ENCODE measurements around the gene SCAMP1. TPM values are rescaled to one million over a fixed set of nuclear protein-coding genes. Genes with fewer than 3 reads are reported as not detected.
A peak's percentile ranks its signal among the peaks of the same experiment; 100 is the strongest.

Gene SCAMP1, protein sequence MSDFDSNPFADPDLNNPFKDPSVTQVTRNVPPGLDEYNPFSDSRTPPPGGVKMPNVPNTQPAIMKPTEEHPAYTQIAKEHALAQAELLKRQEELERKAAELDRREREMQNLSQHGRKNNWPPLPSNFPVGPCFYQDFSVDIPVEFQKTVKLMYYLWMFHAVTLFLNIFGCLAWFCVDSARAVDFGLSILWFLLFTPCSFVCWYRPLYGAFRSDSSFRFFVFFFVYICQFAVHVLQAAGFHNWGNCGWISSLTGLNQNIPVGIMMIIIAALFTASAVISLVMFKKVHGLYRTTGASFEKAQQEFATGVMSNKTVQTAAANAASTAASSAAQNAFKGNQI
- total RNA-seq (2016; rRNA removed; fragmentation: Illumina TruSeq; extraction: Trizol) (27.0 and 33.7 TPM in 2 replicates), polyA plus RNA-seq (2011; rRNA removed) (18.2 and 18.3 TPM in 2 replicates), polyA minus RNA-seq (2011; rRNA and poly(A)+ RNA removed; ENCODE audit: low replicate concordance) (26.1 and 37.5 TPM in 2 replicates), Bru-seq, nascent RNA (percentile 74 among the genes with signal in this experiment), BruChase-seq, experiment 1, labeled RNA remaining after a 6-hour chase (percentile 68 among the genes with signal in this experiment), BruChase-seq, experiment 2, labeled RNA remaining after a 2-hour chase (percentile 64 among the genes with signal in this experiment)
- 20.4 and 22.0 TPM in 2 replicates for total RNA-seq (2016; cell fraction: cytosol; rRNA removed; fragmentation: Illumina TruSeq; extraction: Trizol; ENCODE audit: low read depth)
- 29.5 and 36.1 TPM in 2 replicates for total RNA-seq (2016; cell fraction: insoluble cytoplasmic fraction; rRNA removed; fragmentation: Illumina TruSeq; extraction: Trizol)
- 15.7 and 16.3 TPM in 2 replicates for total RNA-seq (2016; cell fraction: membrane; rRNA removed; fragmentation: Illumina TruSeq; extraction: Trizol)
- total RNA-seq (2016; cell fraction: nucleus; rRNA removed; fragmentation: Illumina TruSeq; extraction: Trizol) = 30.9 and 31.8 TPM in 2 replicates
- polyA plus RNA-seq (2011; cell fraction: cytosol; rRNA removed) = 9.9 and 16.7 TPM in 2 replicates
- 3.8 and 4.1 TPM in 2 replicates for polyA plus RNA-seq (2011; cell fraction: nucleus; rRNA removed)
- 26.4 and 27.2 TPM in 2 replicates for polyA plus RNA-seq (2012)
- polyA plus RNA-seq (2016; cell fraction: cytosol; fragmentation: Illumina TruSeq; extraction: Trizol; ENCODE audit: low read depth) = 1.2 and 1.4 TPM in 2 replicates
- polyA plus RNA-seq (2016; cell fraction: insoluble cytoplasmic fraction; fragmentation: Illumina TruSeq; extraction: Trizol; ENCODE audit: low read depth) = 13.5 and 14.1 TPM in 2 replicates
- 4.2 TPM in 2 replicates for polyA plus RNA-seq (2016; cell fraction: membrane; fragmentation: Illumina TruSeq; extraction: Trizol; ENCODE audit: low read depth)
- polyA plus RNA-seq (2016; cell fraction: nucleus; fragmentation: Illumina TruSeq; extraction: Trizol; ENCODE audit: insufficient read depth, low read depth) = 17.8 and 23.2 TPM in 2 replicates
- polyA minus RNA-seq (2011; cell fraction: cytosol; rRNA and poly(A)+ RNA removed) = 32.9 and 41.5 TPM in 2 replicates
- polyA minus RNA-seq (2011; cell fraction: nucleus; rRNA and poly(A)+ RNA removed) = 33.3 and 41.2 TPM in 2 replicates
- long read RNA-seq, experiment 1, full-length matches to known transcripts = 11 of 21 reads
- long read RNA-seq, experiment 1, partial matches to known transcripts = 0 of 21 reads
- long read RNA-seq, experiment 1, other reads (novel, unspliced or antisense) = 10 of 21 reads
- long read RNA-seq, experiment 2, full-length matches to known transcripts = 1 of 33 reads
- long read RNA-seq, experiment 2, partial matches to known transcripts = 0 of 33 reads
- long read RNA-seq, experiment 2, other reads (novel, unspliced or antisense) = 32 of 33 reads

DNA sequence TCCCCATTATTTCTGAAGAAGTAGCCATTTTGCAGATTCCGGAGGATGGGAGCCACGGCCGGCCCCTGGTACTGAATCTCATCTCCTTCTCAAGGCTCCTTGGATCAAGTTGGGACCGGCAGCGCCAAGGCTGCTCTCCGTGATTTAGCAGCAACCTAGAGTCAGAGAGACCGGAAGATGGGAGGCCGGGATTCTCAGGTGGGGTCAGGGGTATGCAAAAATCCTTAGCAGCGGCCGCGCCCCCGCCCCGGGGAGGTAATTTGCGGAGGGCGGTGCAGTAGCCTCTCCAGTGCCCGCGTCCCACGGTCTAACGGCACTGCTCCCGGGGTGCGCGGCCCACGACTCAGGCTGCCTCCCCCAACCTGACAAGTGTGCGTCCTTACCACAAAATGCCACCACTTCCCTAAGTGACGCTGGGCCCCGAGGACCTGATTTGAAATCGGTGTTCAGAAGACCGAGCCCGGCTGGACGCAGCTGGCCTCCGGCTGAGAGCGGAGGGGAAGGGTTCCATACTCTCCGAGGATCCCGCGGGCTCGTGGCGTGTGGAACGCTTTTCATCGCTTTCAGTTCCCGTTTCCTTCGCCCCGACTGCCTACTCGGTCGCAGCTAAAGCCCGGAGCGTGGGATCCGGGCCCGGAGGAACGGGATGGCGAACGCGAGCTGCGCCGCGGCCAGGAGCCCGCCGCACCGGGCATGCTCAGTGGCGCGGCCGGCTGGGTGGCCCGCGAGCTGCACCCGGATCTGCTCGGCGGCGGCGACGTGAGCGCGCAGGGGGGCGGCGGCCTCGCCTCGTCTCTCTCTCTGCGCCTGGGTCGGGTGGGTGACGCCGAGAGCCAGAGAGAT lies at the start of gene SCAMP1:
TSS of gene SCAMP1 (plus strand) at position 787 of the 843 bp plus-strand sequence. CDS start at position 842, 55 bp downstream.
- POLR2A ChIA-PET = interaction anchor here (1.2 to 2.1 kb wide), 2 partner anchors 61 to 66 kb away, joined by 3 to 39 read pairs; partner anchors contain the start of gene AP3B1
- ATAC-seq (peak; percentile 97), FAIRE-seq (peak; percentile 18), DNase-seq (ENCODE audit: low spot score) (peak; percentile 77)
- TSS peak; percentile 69 for BruUV-seq (replicated peaks)
- Histone ChIP-seq H3K9ac (ENCODE audit: insufficient read depth, low read depth, low read length) (peak within 1 kb of the TSS; percentile 90), H3K27ac (ENCODE audit: extremely low read length, insufficient read depth, low read length) (peak within 1 kb of the TSS; percentile 86), H3K79me2 (ENCODE audit: insufficient read depth, low read length) (peaks cover 35% of the 10 kb centered on the region), H3K9me3 (ENCODE audit: low read length) (no peaks in the 10 kb centered on the region), H2AFZ (ENCODE audit: low read length) (no peak within 1 kb of the TSS), H3K36me3 (replicated peaks in 1 of 2; ENCODE audit: control insufficient read depth in 1 of 2, insufficient read depth in 2 of 2, low read length in 2 of 2) (no peaks in the 10 kb centered on the region), H3K4me1 (ENCODE audit: insufficient read depth, low read length) (peaks cover 32% of the 10 kb centered on the region), H3K4me2 (ENCODE audit: low read depth, low read length) (peak within 1 kb of the TSS; percentile 91), H3K27me3 (ENCODE audit: control insufficient read depth in 1 of 2, insufficient read depth in 2 of 2, low read length in 2 of 2) (no peaks in the 10 kb centered on the region; a peak in 1 of 5 replicates), H3K4me3 (replicated peaks in 1 of 3; ENCODE audit: insufficient read depth in 1 of 3, low read depth in 2 of 3, low read length in 3 of 3) (peak within 1 kb of the TSS; percentile 93 to 99 (median 96)), H4K20me1 (ENCODE audit: insufficient read depth, low read length) (no peaks in the 10 kb centered on the region)
- under 1% methylated on average over 45 of the region's 79 CpGs for WGBS (ENCODE audit: low lambda C conversion rate)
- intact Hi-C loops (cut with micrococcal nuclease; ENCODE audit: unreplicated experiment) (loop anchor here (1.0 to 2.0 kb wide), 2 partner anchors 39 to 66 kb away; partner anchors contain the start of gene AP3B1), in situ Hi-C loops (cut with HindIII; ENCODE audit: extremely low pct_ligation_motif_present, low pct_unique_long_range_greater_than_20kb) (loop anchor here (5.0 kb wide), 1 partner anchor 68 kb away; the partner anchor contains the start of gene AP3B1)
- CTCF ChIA-PET (ENCODE audit: low intra/inter-chr PET ratio, low total read pairs) = no interaction called here
- TF ChIP-seq ZNF441 (CRISPR knock-in tag; IDR thresholded peaks at IDR 0.05; ENCODE audit: borderline replicate concordance) = no peak; the same call in 1 of the 2 replicates
- TF ChIP-seq, protein P1, sequence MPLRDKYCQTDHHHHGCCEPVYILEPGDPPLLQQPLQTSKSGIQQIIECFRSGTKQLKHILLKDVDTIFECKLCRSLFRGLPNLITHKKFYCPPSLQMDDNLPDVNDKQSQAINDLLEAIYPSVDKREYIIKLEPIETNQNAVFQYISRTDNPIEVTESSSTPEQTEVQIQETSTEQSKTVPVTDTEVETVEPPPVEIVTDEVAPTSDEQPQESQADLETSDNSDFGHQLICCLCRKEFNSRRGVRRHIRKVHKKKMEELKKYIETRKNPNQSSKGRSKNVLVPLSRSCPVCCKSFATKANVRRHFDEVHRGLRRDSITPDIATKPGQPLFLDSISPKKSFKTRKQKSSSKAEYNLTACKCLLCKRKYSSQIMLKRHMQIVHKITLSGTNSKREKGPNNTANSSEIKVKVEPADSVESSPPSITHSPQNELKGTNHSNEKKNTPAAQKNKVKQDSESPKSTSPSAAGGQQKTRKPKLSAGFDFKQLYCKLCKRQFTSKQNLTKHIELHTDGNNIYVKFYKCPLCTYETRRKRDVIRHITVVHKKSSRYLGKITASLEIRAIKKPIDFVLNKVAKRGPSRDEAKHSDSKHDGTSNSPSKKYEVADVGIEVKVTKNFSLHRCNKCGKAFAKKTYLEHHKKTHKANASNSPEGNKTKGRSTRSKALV (CRISPR knock-in tag; IDR thresholded peaks at IDR 0.05) = peak; percentile 67
- TF ChIP-seq YY1 (IDR thresholded peaks at IDR 0.05; ENCODE audit: insufficient read depth, insufficient replicate concordance, low read depth, low read length) = peak; percentile 81
- TF ChIP-seq, protein P2, sequence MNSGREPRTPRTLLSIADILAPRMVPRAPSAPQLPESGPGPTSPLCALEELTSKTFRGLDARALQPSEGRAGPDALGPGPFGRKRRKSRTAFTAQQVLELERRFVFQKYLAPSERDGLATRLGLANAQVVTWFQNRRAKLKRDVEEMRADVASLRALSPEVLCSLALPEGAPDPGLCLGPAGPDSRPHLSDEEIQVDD (CRISPR knock-in tag; IDR thresholded peaks at IDR 0.05; ENCODE audit: borderline replicate concordance) = no peak
- TF ChIP-seq, protein P3, sequence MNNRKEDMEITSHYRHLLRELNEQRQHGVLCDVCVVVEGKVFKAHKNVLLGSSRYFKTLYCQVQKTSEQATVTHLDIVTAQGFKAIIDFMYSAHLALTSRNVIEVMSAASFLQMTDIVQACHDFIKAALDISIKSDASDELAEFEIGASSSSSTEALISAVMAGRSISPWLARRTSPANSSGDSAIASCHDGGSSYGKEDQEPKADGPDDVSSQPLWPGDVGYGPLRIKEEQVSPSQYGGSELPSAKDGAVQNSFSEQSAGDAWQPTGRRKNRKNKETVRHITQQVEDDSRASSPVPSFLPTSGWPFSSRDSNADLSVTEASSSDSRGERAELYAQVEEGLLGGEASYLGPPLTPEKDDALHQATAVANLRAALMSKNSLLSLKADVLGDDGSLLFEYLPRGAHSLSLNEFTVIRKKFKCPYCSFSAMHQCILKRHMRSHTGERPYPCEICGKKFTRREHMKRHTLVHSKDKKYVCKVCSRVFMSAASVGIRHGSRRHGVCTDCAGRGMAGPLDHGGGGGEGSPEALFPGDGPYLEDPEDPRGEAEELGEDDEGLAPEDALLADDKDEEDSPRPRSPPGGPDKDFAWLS (CRISPR knock-in tag; IDR thresholded peaks at IDR 0.05; ENCODE audit: borderline replicate concordance) = no peak
- 0 out of 2 replicates have a peak, but pooled peaks have one; percentile 27 for TF ChIP-seq ZNF264 (CRISPR knock-in tag; IDR thresholded peaks at IDR 0.05)

Data from HepG2 (cell line).